Effector memory CD8-positive, alpha-beta T cell (primary cell): ENCODE results near the gene CLMN.
A peak's percentile ranks its signal among the peaks of the same experiment; 100 is the strongest.
"Not testable (repeated sequence)": the region's sequence is repeated elsewhere in the genome, so short reads cannot be mapped to it uniquely, and the experiment has no call there.

Experiments
- ATAC-seq: fragments of 150-1000 bp; cut with Tn5 transposase; replicated peaks from 2 replicates; pipeline ENCODE4 v1.10.0; 2021; ENCODE audit warnings: mild to moderate bottlenecking, moderate library complexity
- DNase-seq, 3 experiments: peaks; one replicate each; pipeline ENCODE4 v3.0.0; 2021
- H3K27ac Mint-ChIP-seq, 2 donors: one replicate each; pipeline ENCODE4 v1.8.0; 2022; ENCODE audit warnings: mild to moderate bottlenecking in 2 of 2, mixed read lengths in 2 of 2, moderate library complexity in 2 of 2
- H3K27me3 Mint-ChIP-seq, 2 donors: one replicate each; pipeline ENCODE4 v1.8.0; 2022; ENCODE audit warnings: mixed read lengths in 2 of 2
- H3K36me3 Mint-ChIP-seq: one replicate; pipeline ENCODE4 v1.8.0; 2022; ENCODE audit warnings: mild to moderate bottlenecking, moderate library complexity, mixed read lengths; ENCODE audit not compliant: insufficient read depth
- H3K4me1 Mint-ChIP-seq, 2 donors: one replicate each; pipeline ENCODE4 v1.8.0; 2022; ENCODE audit warnings: low read depth in 2 of 2, mixed read lengths in 2 of 2
- H3K4me3 Mint-ChIP-seq, 2 donors: one replicate each; pipeline ENCODE4 v1.8.0; 2022; ENCODE audit warnings: mild to moderate bottlenecking in 2 of 2, mixed read lengths in 2 of 2, moderate library complexity in 2 of 2
- H3K9me3 Mint-ChIP-seq, 2 donors: one replicate each; pipeline ENCODE4 v1.8.0; 2022; ENCODE audit warnings: mixed read lengths in 2 of 2

Gene CLMN

DNA sequence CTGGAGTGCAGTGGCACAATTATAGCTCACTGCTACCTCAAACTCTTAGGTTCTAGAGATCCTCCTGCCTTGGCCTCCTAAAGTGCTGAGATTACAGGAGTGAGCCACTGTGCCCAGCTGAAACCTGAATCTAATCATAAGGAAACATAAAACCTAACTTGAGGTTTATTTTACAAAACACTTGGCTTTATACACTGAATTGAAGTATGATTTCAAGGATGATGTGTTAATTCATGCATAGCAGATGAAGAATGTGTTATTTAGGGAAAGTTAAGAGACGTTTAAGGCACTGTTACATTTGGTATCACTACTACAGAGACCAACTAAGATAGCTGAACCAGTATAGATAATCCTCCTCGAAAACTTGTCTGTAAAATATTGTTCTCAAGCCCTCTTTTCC lies 168.8 kb downstream of the CLMN start:
- ATAC-seq (no peak), DNase-seq (no peak)
- H3K9me3 Mint-ChIP-seq, result peaks cover 0 to 6% of the 10 kb centered on the region in 2 donors
- H3K4me1 Mint-ChIP-seq, result peaks cover 53 to 85% of the 10 kb centered on the region in 2 donors
- no peak overlapping the region for H3K27ac Mint-ChIP-seq
- no peak overlapping the region for H3K4me3 Mint-ChIP-seq
- H3K27me3 Mint-ChIP-seq, result no peaks in the 10 kb centered on the region
- peaks cover 6% of the 10 kb centered on the region for H3K36me3 Mint-ChIP-seq

DNA sequence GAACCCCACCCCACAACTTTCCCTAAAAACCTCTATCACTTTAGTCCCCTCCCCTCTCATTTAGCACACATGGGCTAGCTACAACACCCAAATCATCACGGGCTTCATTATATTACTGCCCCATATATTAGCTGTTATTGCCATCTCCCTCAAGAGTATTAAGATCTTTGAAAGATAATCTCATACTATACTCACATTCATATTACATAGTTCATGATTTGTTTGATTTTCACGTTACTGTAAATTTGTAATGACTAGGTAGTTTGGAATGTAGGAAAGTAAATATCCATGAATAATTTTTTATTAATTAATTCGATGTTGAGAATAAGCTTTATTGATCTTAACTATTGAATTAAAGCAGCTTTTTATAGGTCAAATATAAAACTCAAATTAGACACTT lies 170.3 kb downstream of the CLMN start:
- H3K9me3 Mint-ChIP-seq, result peaks cover 2 to 14% of the 10 kb centered on the region in 2 donors
- H3K27me3 Mint-ChIP-seq, result no peaks in the 10 kb centered on the region
- peaks cover 47 to 72% of the 10 kb centered on the region in 2 donors for H3K4me1 Mint-ChIP-seq
- peak overlapping the region in 1 of 2 donors; percentile 29 for H3K4me3 Mint-ChIP-seq
- no peak for ATAC-seq
- H3K27ac Mint-ChIP-seq, result no peak overlapping the region
- no peak for DNase-seq
- peaks cover 6% of the 10 kb centered on the region for H3K36me3 Mint-ChIP-seq

DNA sequence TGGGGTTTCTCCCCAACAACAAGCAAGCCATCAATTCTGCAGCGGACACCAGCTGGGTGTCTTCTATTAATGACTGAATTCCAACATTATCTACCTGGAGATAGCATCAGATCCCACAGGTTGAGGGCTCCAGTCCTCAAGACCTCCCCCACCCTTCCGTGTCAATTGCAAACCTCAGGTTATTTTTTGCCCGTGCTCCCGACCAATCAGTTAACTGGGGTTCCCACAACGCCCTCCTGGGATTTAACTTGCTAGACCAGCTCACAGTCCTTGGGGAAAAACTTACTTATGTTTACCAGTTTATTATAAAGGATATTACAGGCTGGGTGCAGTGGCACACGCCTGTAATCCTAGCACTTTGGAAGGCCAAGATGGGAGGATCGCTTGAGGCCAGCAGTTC lies 172.1 kb downstream of the CLMN start:
- peaks cover 6% of the 10 kb centered on the region for H3K36me3 Mint-ChIP-seq
- peaks cover 2 to 14% of the 10 kb centered on the region in 2 donors for H3K9me3 Mint-ChIP-seq
- no peak overlapping the region for H3K4me3 Mint-ChIP-seq
- ATAC-seq, result no peak
- no peak for DNase-seq
- H3K27ac Mint-ChIP-seq, result no peak overlapping the region
- no peaks in the 10 kb centered on the region for H3K27me3 Mint-ChIP-seq
- peaks cover 41 to 72% of the 10 kb centered on the region in 2 donors for H3K4me1 Mint-ChIP-seq

DNA sequence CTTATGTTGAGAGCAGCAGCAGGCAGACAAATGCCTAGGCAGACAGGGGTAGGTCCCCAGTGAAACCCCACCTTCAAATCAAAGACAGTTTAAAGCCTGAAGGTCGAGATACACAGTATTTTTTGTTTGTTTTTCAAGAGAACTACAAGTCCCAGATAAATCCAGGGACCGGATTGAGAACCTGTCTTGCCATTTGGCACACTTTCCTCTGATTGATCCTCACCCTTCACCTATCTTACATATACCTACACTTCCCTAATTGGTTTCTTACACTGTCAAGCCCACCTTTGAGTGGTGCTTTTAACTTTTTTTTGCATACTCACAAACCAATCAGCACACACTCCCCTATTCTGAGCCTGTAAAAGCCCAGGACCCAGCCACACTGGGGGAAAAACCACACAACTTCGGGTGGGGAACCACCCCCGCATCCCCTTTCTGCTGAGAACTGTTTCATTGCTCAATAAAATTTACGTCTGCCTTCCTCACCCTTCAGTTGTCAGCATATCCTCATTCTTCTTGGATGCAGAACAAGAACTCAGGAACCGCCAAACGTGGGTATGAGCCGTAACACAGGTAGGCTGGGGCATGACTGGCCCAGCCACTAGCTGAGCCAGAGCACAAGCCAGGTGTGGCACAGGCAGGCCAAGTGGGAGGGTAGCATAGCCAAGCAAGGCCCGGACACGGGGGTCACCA lies 173.5 kb downstream of the CLMN start:
- H3K27ac Mint-ChIP-seq, result peak overlapping the region in 1 of 2 donors; percentile 65
- H3K4me3 Mint-ChIP-seq, result peak overlapping the region in 1 of 2 donors; percentile 42
- H3K36me3 Mint-ChIP-seq, result peaks cover 6% of the 10 kb centered on the region
- H3K27me3 Mint-ChIP-seq, result no peaks in the 10 kb centered on the region
- H3K9me3 Mint-ChIP-seq, result peaks cover 2 to 14% of the 10 kb centered on the region in 2 donors
- DNase-seq (no peak), ATAC-seq (no peak)
- peaks cover 37 to 72% of the 10 kb centered on the region in 2 donors for H3K4me1 Mint-ChIP-seq

DNA sequence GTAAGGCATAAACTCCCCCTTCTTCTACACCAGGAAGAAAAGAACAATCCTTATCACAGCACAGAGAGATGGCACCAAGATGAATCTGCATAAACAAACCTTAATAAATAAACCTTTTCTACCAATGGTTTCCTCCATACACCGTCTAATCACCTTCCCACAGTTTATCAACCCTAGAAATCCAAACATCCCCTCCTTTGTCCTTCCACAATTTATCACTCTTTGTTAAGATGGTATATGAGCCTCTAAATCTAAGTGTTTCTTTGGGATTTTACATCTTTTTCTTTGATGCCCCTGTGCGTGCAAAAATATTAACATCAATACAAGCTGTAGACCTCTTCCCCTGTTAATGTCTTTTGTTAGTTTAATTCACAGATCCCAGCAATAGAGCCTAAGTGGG lies 174.9 kb downstream of the CLMN start:
- ATAC-seq (no peak), DNase-seq (no peak)
- Mint-ChIP-seq H3K4me1 (peaks cover 36 to 71% of the 10 kb centered on the region in 2 donors), H3K36me3 (peaks cover 6% of the 10 kb centered on the region), H3K9me3 (peaks cover 2 to 14% of the 10 kb centered on the region in 2 donors), H3K27me3 (no peaks in the 10 kb centered on the region), H3K4me3 (peak overlapping the region in 1 of 2 donors; percentile 48), H3K27ac (peak overlapping the region in 1 of 2 donors; percentile 20)

DNA sequence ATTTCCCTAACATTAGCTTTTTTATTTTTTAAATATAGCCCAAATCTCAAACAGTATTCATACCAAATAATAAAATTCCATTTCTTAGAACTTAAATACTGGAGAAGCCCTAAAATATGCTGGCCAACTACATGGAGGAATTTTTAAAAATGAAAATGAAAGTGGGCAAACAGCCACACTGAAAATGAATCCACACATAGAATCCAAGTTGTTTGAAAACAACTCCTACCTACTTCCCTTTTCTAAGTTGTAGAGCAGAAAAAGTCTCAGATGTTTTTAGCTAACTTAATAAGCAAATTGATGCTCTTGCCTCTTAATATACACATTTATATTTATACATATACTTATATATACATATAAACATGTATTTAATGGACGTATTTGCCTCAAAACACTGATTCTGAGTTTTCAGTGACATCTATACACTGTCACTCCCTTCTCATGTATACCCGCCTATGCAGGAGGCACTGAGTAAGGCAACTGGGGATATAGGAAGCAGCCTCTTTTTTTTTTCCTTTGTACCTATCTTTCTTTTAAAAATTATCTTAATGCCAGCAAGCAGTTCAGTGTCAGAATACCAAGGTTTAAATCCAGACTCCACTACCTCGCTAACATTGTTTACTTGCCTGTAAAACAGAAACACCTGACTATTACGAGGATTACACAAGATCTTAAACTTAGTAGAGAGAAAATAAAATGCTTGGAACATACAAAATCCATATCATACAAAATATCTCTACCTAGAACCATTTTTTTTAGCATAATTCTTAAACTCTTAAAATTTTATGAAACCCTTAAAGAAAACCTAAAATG lies 175.7 kb downstream of the CLMN start:
- Mint-ChIP-seq H3K4me3 (no peak overlapping the region), H3K27ac (no peak overlapping the region), H3K27me3 (no peaks in the 10 kb centered on the region), H3K4me1 (peaks cover 37 to 73% of the 10 kb centered on the region in 2 donors), H3K9me3 (peaks cover 2 to 14% of the 10 kb centered on the region in 2 donors), H3K36me3 (peaks cover 6% of the 10 kb centered on the region)
- no peak for ATAC-seq
- no peak for DNase-seq

DNA sequence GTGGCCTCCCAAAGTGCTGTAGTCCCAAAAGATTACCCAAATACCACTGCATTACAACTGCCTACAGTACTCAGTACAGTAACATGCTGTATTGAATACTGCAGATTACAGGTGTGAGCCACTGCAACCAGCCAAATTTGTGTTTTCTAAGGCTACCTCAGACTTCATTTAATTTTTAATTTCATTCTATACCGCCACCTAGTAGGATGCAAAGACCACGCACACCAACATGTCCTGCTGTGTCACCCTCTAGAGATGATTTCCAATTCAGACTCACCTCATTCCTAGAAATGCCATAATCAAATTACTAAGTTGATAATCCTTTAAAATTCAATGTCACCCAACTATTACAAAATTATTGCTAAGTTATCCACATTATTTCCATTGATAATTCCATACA lies 177.5 kb downstream of the CLMN start:
- H3K27me3 Mint-ChIP-seq, result no peaks in the 10 kb centered on the region
- no peak overlapping the region for H3K4me3 Mint-ChIP-seq
- peak overlapping the region in 1 of 2 donors; percentile 44 for H3K27ac Mint-ChIP-seq
- ATAC-seq (no peak), DNase-seq (no peak)
- H3K9me3 Mint-ChIP-seq, result peaks cover 2 to 14% of the 10 kb centered on the region in 2 donors
- H3K36me3 Mint-ChIP-seq, result no peaks in the 10 kb centered on the region
- peaks cover 35 to 73% of the 10 kb centered on the region in 2 donors for H3K4me1 Mint-ChIP-seq

DNA sequence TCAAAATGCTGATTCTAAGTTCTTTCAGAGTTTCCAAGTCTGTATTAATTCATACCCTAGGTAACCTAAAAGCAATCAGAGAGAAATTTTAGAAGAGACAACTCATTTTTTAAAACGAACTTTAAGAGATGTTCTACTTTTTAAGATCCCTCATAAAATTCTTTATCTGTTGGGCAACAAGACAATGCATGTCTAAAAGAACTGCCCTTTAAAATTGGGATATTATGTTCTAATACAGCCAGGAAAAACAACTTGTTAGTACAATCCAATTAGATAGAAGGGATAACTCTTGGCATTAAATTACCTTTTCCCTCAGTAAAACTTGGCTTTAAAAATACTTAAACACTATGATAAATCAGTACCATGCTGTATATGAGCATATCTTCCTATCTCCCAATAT lies 178.0 kb downstream of the CLMN start:
- H3K27ac Mint-ChIP-seq, result peak overlapping the region in 1 of 2 donors; percentile 44
- no peaks in the 10 kb centered on the region for H3K36me3 Mint-ChIP-seq

DNA sequence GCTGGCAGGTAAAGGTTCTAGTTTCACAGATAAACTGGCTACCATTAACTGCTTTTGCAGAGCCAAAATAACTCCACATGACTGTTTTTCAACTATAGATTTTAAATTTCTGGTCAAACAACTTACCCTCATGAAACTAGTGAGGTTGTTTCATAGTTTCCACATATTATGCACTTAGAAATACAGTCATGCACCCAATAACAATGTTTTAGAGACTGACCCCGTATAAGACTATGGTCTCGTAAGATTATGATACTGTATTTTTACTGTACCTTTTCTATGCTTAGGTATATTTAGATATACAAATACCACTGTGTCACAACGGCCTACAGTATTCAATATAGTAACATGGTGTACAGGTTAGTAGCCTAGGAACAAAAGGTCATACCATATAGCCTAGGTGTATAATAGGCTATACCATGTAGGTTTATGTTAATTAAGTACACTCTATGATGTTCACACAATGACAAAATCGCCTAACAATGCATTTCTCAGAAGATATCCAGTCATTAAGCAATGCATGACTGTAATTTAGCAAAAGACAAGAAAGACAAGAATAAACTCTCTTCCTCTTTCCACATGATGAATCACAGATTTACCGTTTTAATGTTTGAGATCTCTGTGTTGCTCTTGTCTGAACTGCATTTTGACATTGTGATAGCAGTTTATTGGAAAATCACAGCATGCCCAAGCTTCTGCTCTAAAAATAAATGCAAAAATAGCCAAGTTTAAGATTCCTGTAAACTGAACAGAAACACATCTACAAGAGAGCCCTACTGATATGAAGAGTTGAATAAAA lies 179.4 kb downstream of the CLMN start:
- Mint-ChIP-seq H3K4me1 (peaks cover 38 to 76% of the 10 kb centered on the region in 2 donors), H3K27me3 (no peaks in the 10 kb centered on the region), H3K36me3 (no peaks in the 10 kb centered on the region), H3K27ac (peak overlapping the region; percentile 50 to 52), H3K4me3 (no peak overlapping the region), H3K9me3 (peaks cover 2 to 8% of the 10 kb centered on the region in 2 donors)
- DNase-seq (no peak), ATAC-seq (no peak)

More for the DNA sequence above, 178.0 kb downstream of the CLMN start:
- Mint-ChIP-seq H3K27me3 (no peaks in the 10 kb centered on the region), H3K4me1 (peaks cover 37 to 75% of the 10 kb centered on the region in 2 donors), H3K9me3 (peaks cover 2 to 14% of the 10 kb centered on the region in 2 donors), H3K4me3 (no peak overlapping the region)
- ATAC-seq (no peak), DNase-seq (no peak)

DNA sequence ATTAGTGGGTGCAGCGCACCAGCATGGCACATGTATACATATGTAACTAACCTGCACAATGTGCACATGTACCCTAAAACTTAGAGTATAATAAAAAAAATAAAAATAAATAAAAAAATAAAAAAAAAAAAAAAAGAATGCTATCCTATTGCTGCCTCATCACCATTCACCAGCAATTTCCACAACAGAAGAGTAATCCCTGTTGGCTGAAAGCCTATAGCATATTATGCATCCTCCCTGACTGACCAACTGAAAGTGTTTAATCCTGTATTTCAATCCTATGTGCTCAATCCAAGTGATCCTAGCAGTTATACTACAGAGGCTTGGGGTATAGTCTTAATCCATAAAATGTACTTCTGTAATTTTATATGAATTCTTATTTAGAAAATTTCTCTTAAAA lies 180.8 kb downstream of the CLMN start:
- Mint-ChIP-seq H3K4me1 (peaks cover 37 to 82% of the 10 kb centered on the region in 2 donors), H3K36me3 (no peaks in the 10 kb centered on the region), H3K27ac (peak overlapping the region; percentile 64 to 78), H3K4me3 (peak overlapping the region in 1 of 2 donors; percentile 19), H3K9me3 (no peaks in the 10 kb centered on the region), H3K27me3 (no peaks in the 10 kb centered on the region)
- no peak for ATAC-seq
- no peak for DNase-seq

DNA sequence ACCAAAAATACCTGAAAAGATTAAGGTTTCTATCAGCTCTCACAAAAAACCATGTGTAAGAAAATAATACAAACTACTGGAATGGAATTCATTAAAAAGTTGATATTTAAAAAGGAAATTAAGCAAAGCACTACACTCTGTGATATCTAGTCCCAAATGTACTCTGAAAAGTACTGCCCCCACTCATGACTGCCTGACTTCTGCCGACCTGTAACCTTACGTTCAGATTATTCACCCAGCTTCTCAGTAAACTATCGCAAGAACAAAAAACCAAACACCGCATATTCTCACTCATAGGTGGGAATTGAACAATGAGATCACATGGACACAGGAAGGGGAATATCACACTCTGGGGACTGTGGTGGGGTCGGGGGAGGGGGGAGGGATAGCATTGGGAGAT lies 181.3 kb downstream of the CLMN start:
- H3K36me3 Mint-ChIP-seq, H3K9me3 Mint-ChIP-seq, H3K4me3 Mint-ChIP-seq, H3K27ac Mint-ChIP-seq, DNase-seq, H3K27me3 Mint-ChIP-seq, ATAC-seq: not testable (repeated sequence)
- H3K4me1 Mint-ChIP-seq, result peaks cover 37 to 80% of the 10 kb centered on the region in 2 donors

DNA sequence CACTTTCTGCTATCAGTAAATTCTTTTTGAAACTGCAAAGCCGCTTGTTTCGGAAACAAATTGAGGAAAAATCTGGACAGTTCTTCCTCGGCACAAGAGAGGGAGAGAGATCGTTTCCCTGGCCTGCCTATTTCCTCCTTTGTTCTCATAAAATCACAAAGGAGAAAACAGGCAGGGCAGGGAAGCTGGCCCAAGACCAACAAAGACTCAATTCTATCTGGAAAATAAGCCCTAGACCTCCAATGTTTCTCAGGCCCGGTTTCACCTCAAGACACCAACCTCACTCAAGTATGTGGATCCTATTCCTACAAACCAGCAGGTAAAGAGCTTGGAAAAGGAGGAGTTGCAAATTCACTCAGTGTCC lies 181.9 kb downstream of the CLMN start:
- ATAC-seq (no peak), DNase-seq (no peak)
- Mint-ChIP-seq H3K36me3 (peaks cover 9% of the 10 kb centered on the region), H3K27me3 (no peaks in the 10 kb centered on the region), H3K4me3 (no peak overlapping the region), H3K9me3 (no peaks in the 10 kb centered on the region), H3K4me1 (peaks cover 34 to 78% of the 10 kb centered on the region in 2 donors), H3K27ac (peak overlapping the region; percentile 19 to 76)

DNA sequence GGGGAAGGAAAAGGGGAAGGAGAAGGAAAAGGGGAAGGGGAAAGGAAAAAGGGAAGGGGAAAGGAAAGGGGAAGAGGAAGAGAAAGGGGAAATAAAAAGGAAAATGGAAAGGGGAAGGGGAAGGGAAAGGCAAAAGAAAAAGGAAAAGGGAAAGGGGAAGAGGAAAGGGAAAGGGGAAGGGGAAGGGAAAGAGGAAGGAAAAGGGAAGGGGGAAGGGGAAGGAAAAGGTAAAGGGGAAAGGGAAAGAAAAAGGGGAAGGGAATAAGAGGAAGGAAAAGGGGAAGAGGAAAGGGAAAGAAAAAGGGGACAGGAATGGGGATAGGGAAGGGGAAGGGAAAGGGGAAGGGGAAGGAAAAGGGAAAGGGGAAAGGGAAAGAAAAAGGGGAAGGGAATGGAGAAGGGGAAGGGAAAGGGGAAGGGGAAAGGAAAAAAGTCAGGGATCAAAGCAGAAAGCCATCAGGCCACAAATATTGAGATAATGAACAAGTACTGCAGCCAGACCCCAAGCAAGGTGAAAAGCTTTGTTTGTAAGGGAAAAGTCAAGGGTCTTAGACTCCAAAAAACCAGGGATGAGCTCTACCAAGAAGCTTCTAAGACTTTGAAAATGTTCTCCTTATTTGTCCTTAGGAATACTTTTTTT lies 182.4 kb downstream of the CLMN start:
- no peaks in the 10 kb centered on the region for H3K27me3 Mint-ChIP-seq
- peaks cover 32 to 73% of the 10 kb centered on the region in 2 donors for H3K4me1 Mint-ChIP-seq
- DNase-seq (no peak), ATAC-seq (no peak)
- no peak overlapping the region for H3K4me3 Mint-ChIP-seq
- H3K27ac Mint-ChIP-seq, result peak overlapping the region; percentile 19 to 76
- H3K9me3 Mint-ChIP-seq, result no peaks in the 10 kb centered on the region
- peaks cover 14% of the 10 kb centered on the region for H3K36me3 Mint-ChIP-seq
